GM19351 (cell line): ENCODE data around the gene ITIH1.
A peak's percentile ranks its signal among the peaks of the same experiment; 100 is the strongest.
"Not testable (repeated sequence)": the region's sequence is repeated elsewhere in the genome, so short reads cannot be mapped to it uniquely, and the experiment has no call there.

Experiments
- ATAC-seq: cut with Tn5 transposase; IDR thresholded peaks from one replicate; pipeline ENCODE4 v1.9.1; 2021; ENCODE audit warnings: mild to moderate bottlenecking, moderate library complexity; ENCODE audit not compliant: unreplicated experiment

ITIH1 gene

GRCh38 chr3:52777127-52777958 lies at the start of gene ITIH1:
ITIH1 (plus strand) TSS chr3:52777599; CDS start chr3:52777616, 17 bp downstream.
- no peak for ATAC-seq

GRCh38 chr3:52728753-52729152 lies 48.6 kb upstream of the ITIH1 start:
- not testable (repeated sequence) for ATAC-seq

- no peak for ATAC-seq
These were observed 46.7 kb upstream of the ITIH1 start for GRCh38 chr3:52730681-52731080.

GRCh38 chr3:52731590-52731989 lies 45.8 kb upstream of the ITIH1 start:
- no peak for ATAC-seq

- ATAC-seq, result no peak
These were observed 44.0 kb upstream of the ITIH1 start for GRCh38 chr3:52733256-52733891.

- no peak for ATAC-seq
These were observed 37.7 kb upstream of the ITIH1 start for GRCh38 chr3:52739730-52740129.

GRCh38 chr3:52742418-52743041 lies 34.9 kb upstream of the ITIH1 start:
- ATAC-seq, result no peak

GRCh38 chr3:52743152-52743551 lies 34.2 kb upstream of the ITIH1 start:
- ATAC-seq, result no peak

- ATAC-seq, result no peak
These were observed 33.7 kb upstream of the ITIH1 start for GRCh38 chr3:52743721-52744120.

GRCh38 chr3:52752045-52752660 lies 25.2 kb upstream of the ITIH1 start:
- no peak for ATAC-seq

GRCh38 chr3:52754373-52754772 lies 23.0 kb upstream of the ITIH1 start:
- no peak for ATAC-seq

GRCh38 chr3:52756141-52756540 lies 21.3 kb upstream of the ITIH1 start:
- ATAC-seq, result no peak

- ATAC-seq, result no peak
These were observed 13.9 kb upstream of the ITIH1 start for GRCh38 chr3:52763466-52763865.

- ATAC-seq, result no peak
These were observed 7.5 kb upstream of the ITIH1 start for GRCh38 chr3:52769786-52770455.

GRCh38 chr3:52770496-52771333 lies 6.7 kb upstream of the ITIH1 start, which contains the start of gene NEK4:
NEK4 (minus strand) TSS chr3:52770940; CDS start chr3:52770746, 194 bp downstream.
- peak; percentile 95 for ATAC-seq

- ATAC-seq, result peak; percentile 16
These were observed 6.1 kb upstream of the ITIH1 start for GRCh38 chr3:52771334-52771681.

GRCh38 chr3:52771702-52772101 lies 5.7 kb upstream of the ITIH1 start:
- no peak for ATAC-seq

GRCh38 chr3:52773361-52774065 lies 3.9 kb upstream of the ITIH1 start:
- ATAC-seq, result no peak

GRCh38 chr3:52774066-52774713 lies 3.2 kb upstream of the ITIH1 start:
- ATAC-seq, result no peak
